Measurements from ENCODE around the gene KCNIP4. TPM values are rescaled to one million over a fixed set of nuclear protein-coding genes. Genes with fewer than 3 reads are reported as not detected.

The KCNIP4 gene
- total RNA-seq, 1 experiment from 2014 or later: not detected

DNA sequence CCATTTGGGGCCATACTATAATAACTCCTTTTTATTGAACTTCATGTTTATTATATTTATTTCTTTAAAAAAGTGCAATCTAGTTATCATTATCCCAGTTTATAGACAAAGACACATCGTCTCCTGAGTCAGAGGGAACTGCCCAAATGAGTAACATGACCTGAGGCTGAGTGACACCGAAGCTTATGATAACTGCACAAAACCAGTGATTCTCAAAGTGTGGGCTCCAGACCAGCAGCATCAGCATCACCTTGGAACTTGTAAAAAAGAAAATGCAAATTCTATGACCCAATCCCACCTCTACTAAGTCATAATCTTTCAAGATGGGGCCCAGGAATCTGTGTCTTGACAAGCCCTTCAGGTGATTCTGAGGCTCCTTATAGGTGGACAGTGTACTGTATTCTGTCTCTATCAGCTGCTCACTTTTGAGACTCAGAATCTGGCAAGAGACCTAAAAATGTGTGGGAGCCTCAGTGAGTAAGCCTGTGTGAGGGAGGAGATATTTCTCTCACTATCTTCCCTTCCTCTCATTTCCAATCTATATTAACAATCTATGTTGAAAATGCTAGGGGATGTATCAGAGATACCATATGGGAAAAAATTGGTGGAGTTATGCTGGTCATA is 1101.3 kb downstream of the KCNIP4 start:
- DNase-seq: no peak
- Histone ChIP-seq H3K4me1 (replicated peaks; ENCODE audit: insufficient read depth) (no peaks in the 10 kb centered on the region), H3K4me2 (no peak overlapping the region), H3K9me3 (ENCODE audit: insufficient read depth, low read depth) (no peaks in the 10 kb centered on the region), H3K4me3 (no peak overlapping the region), H2AFZ (no peak overlapping the region), H3F3A (ENCODE audit: insufficient read depth, low read depth) (no peaks in the 10 kb centered on the region), H3K27ac (no peak overlapping the region), H3K27me3 (ENCODE audit: insufficient read depth, low read depth) (no peaks in the 10 kb centered on the region), H3K79me2 (ENCODE audit: low read depth) (no peaks in the 10 kb centered on the region), H3K9me2 (ENCODE audit: insufficient read depth) (no peaks in the 10 kb centered on the region), H3K36me3 (ENCODE audit: low read depth) (no peaks in the 10 kb centered on the region), H4K20me1 (ENCODE audit: insufficient read depth) (no peaks in the 10 kb centered on the region)
- intact Hi-C loops (cut with micrococcal nuclease; ENCODE audit: unreplicated experiment): no loop called here
- TF ChIP-seq EZH2 (IDR thresholded peaks at IDR 0.05; ENCODE audit: low read depth): no peak
- TF ChIP-seq, protein P1, sequence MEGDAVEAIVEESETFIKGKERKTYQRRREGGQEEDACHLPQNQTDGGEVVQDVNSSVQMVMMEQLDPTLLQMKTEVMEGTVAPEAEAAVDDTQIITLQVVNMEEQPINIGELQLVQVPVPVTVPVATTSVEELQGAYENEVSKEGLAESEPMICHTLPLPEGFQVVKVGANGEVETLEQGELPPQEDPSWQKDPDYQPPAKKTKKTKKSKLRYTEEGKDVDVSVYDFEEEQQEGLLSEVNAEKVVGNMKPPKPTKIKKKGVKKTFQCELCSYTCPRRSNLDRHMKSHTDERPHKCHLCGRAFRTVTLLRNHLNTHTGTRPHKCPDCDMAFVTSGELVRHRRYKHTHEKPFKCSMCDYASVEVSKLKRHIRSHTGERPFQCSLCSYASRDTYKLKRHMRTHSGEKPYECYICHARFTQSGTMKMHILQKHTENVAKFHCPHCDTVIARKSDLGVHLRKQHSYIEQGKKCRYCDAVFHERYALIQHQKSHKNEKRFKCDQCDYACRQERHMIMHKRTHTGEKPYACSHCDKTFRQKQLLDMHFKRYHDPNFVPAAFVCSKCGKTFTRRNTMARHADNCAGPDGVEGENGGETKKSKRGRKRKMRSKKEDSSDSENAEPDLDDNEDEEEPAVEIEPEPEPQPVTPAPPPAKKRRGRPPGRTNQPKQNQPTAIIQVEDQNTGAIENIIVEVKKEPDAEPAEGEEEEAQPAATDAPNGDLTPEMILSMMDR (conservative IDR thresholded peaks at IDR 0.05): no peak
- no TSS peak for BruUV-seq (replicated peaks)
- CTCF ChIA-PET: no interaction called here
- POLR2A ChIA-PET (ENCODE audit: unreplicated experiment): no interaction called here

DNA sequence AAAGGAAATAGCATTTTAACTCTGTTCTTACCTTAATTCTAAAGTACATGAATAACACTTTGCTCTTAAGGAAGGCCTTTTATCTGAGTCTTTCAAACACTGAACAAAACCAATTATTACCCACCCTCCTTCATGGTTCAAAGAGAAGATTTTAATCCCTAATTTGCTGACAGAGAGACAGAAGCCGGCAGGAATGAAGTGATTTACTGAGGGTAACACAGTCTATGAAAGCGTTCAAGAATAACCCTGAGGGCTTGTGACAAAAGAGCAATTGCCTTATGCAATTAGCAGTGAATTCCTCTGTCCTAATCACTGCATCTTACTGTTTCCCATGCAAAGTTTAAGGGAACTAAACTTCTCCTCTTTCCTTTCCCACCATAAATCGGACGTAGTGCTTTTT is 1104.3 kb downstream of the KCNIP4 start:
- no peak for DNase-seq
- intact Hi-C loops (cut with micrococcal nuclease; ENCODE audit: unreplicated experiment): no loop called here

DNA sequence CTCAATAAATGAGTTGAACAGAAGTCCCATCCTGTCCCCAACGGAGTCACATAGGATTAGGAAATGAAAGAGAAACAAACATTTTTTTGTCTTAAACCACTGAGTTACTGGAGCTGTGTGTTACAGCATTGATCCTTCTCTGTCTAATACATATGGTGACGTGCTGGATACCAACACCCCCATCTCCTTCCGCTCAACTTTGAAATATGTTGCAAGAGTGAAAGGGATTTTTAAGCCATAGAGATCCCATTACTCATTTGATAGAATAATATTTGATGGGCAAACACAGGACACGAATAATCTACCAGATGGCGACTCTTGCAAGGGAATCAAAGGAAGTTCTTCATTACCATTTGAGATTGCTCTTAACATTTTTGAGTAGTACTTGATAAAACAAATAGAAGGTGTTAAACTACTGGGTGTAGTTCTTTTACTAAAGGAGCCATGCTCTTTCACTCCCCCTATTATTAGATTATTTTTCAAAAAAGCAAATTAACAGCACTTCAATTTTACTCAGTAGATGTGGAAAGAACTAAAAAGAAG is 1107.9 kb downstream of the KCNIP4 start:
- H3K4me3 ChIP-seq: no peak overlapping the region
- no peak overlapping the region for H3K27ac ChIP-seq
- H3K9me3 ChIP-seq (ENCODE audit: insufficient read depth, low read depth): no peaks in the 10 kb centered on the region
- no peaks in the 10 kb centered on the region for H3K36me3 ChIP-seq (ENCODE audit: low read depth)
- intact Hi-C loops (cut with micrococcal nuclease; ENCODE audit: unreplicated experiment): no loop called here
- no peaks in the 10 kb centered on the region for H3K27me3 ChIP-seq (ENCODE audit: insufficient read depth, low read depth)
- H3K9me2 ChIP-seq (ENCODE audit: insufficient read depth): no peaks in the 10 kb centered on the region
- H3K79me2 ChIP-seq (ENCODE audit: low read depth): no peaks in the 10 kb centered on the region
- H3K4me2 ChIP-seq: no peak overlapping the region
- no peaks in the 10 kb centered on the region for H3F3A ChIP-seq (ENCODE audit: insufficient read depth, low read depth)
- H3K4me1 ChIP-seq (replicated peaks; ENCODE audit: insufficient read depth): no peaks in the 10 kb centered on the region
- no peaks in the 10 kb centered on the region for H4K20me1 ChIP-seq (ENCODE audit: insufficient read depth)
- ChIA-PET POLR2A (ENCODE audit: unreplicated experiment) (no interaction called here), CTCF (no interaction called here)
- DNase-seq: no peak
- TF ChIP-seq EZH2 (IDR thresholded peaks at IDR 0.05; ENCODE audit: low read depth): no peak
- TF ChIP-seq, protein P1 (conservative IDR thresholded peaks at IDR 0.05): no peak
- no TSS peak for BruUV-seq (replicated peaks)
- no peak overlapping the region for H2AFZ ChIP-seq

More for the DNA sequence above, 1104.3 kb downstream of the KCNIP4 start:
- no peaks in the 10 kb centered on the region for H3K9me2 ChIP-seq (ENCODE audit: insufficient read depth)
- H3F3A ChIP-seq (ENCODE audit: insufficient read depth, low read depth): no peaks in the 10 kb centered on the region
- no peaks in the 10 kb centered on the region for H4K20me1 ChIP-seq (ENCODE audit: insufficient read depth)
- H3K36me3 ChIP-seq (ENCODE audit: low read depth): no peaks in the 10 kb centered on the region
- no peak overlapping the region for H3K4me3 ChIP-seq
- TF ChIP-seq EZH2 (IDR thresholded peaks at IDR 0.05; ENCODE audit: low read depth): no peak
- H3K27me3 ChIP-seq (ENCODE audit: insufficient read depth, low read depth): no peaks in the 10 kb centered on the region
- ChIA-PET CTCF (no interaction called here), POLR2A (ENCODE audit: unreplicated experiment) (no interaction called here)
- H3K27ac ChIP-seq: no peak overlapping the region
- H3K4me2 ChIP-seq: no peak overlapping the region
- no peaks in the 10 kb centered on the region for H3K4me1 ChIP-seq (replicated peaks; ENCODE audit: insufficient read depth)
- H2AFZ ChIP-seq: no peak overlapping the region
- no TSS peak for BruUV-seq (replicated peaks)
- no peaks in the 10 kb centered on the region for H3K9me3 ChIP-seq (ENCODE audit: insufficient read depth, low read depth)
- no peaks in the 10 kb centered on the region for H3K79me2 ChIP-seq (ENCODE audit: low read depth)

DNA sequence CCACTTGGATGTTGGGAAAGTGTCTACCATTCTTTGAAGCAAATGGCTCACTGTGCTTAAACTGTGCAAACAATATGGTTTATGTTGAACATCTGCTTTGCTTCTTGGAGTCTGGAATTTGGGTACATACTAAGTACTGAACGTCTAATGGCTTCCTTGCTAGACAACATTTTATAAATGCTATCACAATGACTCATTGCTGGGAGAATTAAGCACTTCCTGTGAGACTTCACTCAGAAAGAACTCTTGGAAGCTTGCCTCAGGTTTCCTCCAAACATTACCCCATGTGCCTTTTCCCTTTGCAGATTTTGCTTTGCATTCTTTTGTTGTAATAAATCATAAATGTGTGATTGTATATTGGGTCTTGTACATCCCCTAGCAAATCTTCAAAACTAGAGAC is 1108.6 kb downstream of the KCNIP4 start:
- Histone ChIP-seq H3K79me2 (ENCODE audit: low read depth) (no peaks in the 10 kb centered on the region), H3K9me3 (ENCODE audit: insufficient read depth, low read depth) (no peaks in the 10 kb centered on the region), H3K4me2 (no peak overlapping the region), H3K36me3 (ENCODE audit: low read depth) (no peaks in the 10 kb centered on the region), H3K9me2 (ENCODE audit: insufficient read depth) (no peaks in the 10 kb centered on the region), H3F3A (ENCODE audit: insufficient read depth, low read depth) (no peaks in the 10 kb centered on the region), H3K4me3 (no peak overlapping the region), H2AFZ (no peak overlapping the region), H3K4me1 (replicated peaks; ENCODE audit: insufficient read depth) (no peaks in the 10 kb centered on the region), H4K20me1 (ENCODE audit: insufficient read depth) (no peaks in the 10 kb centered on the region), H3K27ac (no peak overlapping the region), H3K27me3 (ENCODE audit: insufficient read depth, low read depth) (no peaks in the 10 kb centered on the region)
- ChIA-PET POLR2A (ENCODE audit: unreplicated experiment) (no interaction called here), CTCF (no interaction called here)
- BruUV-seq (replicated peaks): no TSS peak
- TF ChIP-seq, protein P1 (conservative IDR thresholded peaks at IDR 0.05): no peak
- no peak for TF ChIP-seq EZH2 (IDR thresholded peaks at IDR 0.05; ENCODE audit: low read depth)
- intact Hi-C loops (cut with micrococcal nuclease; ENCODE audit: unreplicated experiment): no loop called here
- DNase-seq: peak; percentile 11 to 54
